22Rv1 (cell line): ENCODE measurements around the gene VWA8.

Experiments used
- ZFX ChIP-seq: fragments of 450-650 bp; IDR thresholded peaks from 2 replicates; pipeline ENCODE4 v1.6.1; 2017; ENCODE audit warnings: antibody characterized with exemption, borderline replicate concordance
- TF ChIP-seq, protein P1 (sequence below): fragments of 450-650 bp; IDR thresholded peaks from 2 replicates; pipeline ENCODE4 v1.5.1; 2017; ENCODE audit warnings: mild to moderate bottlenecking

DNA sequence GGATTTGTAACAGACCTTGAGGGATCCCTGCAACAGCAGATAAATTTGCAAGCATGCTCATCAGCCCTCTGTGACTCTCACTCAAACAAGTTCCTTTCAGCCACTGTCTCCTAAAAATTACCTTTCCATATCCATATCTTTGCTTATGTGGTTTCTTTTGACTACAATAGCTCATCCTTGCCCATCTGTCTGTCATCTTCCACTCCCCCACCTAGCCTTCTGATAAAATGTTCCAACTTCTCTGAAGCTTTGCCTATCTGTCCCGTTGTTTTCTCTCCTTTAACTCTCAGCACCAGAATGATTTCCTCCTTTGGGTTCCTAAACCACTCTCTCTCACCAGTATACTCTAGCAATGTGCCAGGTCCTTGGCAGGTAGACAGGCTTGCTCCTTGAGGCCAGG, 194.5 kb downstream of the VWA8 start:
- TF ChIP-seq, protein P1, sequence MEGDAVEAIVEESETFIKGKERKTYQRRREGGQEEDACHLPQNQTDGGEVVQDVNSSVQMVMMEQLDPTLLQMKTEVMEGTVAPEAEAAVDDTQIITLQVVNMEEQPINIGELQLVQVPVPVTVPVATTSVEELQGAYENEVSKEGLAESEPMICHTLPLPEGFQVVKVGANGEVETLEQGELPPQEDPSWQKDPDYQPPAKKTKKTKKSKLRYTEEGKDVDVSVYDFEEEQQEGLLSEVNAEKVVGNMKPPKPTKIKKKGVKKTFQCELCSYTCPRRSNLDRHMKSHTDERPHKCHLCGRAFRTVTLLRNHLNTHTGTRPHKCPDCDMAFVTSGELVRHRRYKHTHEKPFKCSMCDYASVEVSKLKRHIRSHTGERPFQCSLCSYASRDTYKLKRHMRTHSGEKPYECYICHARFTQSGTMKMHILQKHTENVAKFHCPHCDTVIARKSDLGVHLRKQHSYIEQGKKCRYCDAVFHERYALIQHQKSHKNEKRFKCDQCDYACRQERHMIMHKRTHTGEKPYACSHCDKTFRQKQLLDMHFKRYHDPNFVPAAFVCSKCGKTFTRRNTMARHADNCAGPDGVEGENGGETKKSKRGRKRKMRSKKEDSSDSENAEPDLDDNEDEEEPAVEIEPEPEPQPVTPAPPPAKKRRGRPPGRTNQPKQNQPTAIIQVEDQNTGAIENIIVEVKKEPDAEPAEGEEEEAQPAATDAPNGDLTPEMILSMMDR, result no peak
- TF ChIP-seq ZFX, result no peak
